Activated CD4-positive, alpha-beta T cell treated with anti-CD3 and anti-CD28 coated beads, Interleukin-2, amount 10 ng/mL, durations not matched to agents 24 days and 14 days (primary cell): ENCODE data around the gene HIGD2B. TPM values are rescaled to one million over a fixed set of nuclear protein-coding genes. Genes with fewer than 3 reads are reported as not detected.
A peak's percentile ranks its signal among the peaks of the same experiment; 100 is the strongest.
"Not testable (repeated sequence)": the region's sequence is repeated elsewhere in the genome, so short reads cannot be mapped to it uniquely, and the experiment has no call there.

ENCODE experiments used
- DNase-seq: peaks from one replicate; pipeline ENCODE4 v3.0.0; 2022
- H3K27ac Mint-ChIP-seq: one replicate; pipeline ENCODE4 v1.8.0; 2022; ENCODE audit warnings: mild to moderate bottlenecking, mixed read lengths
- H3K27me3 Mint-ChIP-seq: one replicate; pipeline ENCODE4 v1.8.0; 2022; ENCODE audit warnings: mixed read lengths
- H3K36me3 Mint-ChIP-seq: one replicate; pipeline ENCODE4 v1.8.0; 2022; ENCODE audit warnings: low read depth, mild to moderate bottlenecking, mixed read lengths
- H3K4me1 Mint-ChIP-seq: one replicate; pipeline ENCODE4 v1.8.0; 2021; ENCODE audit warnings: mixed read lengths
- H3K4me3 Mint-ChIP-seq: one replicate; pipeline ENCODE4 v1.8.0; 2022; ENCODE audit warnings: mild to moderate bottlenecking, moderate library complexity, mixed read lengths
- H3K9me3 Mint-ChIP-seq: one replicate; pipeline ENCODE4 v1.8.0; 2021; ENCODE audit warnings: mixed read lengths
- intact Hi-C: fragments of 100-400 bp; cut with micrococcal nuclease; formaldehyde crosslinking; loops from one replicate; pipeline ENCODE4 v1.15.1; 2023
- total RNA-seq: library from RNA; stranded (reverse); gene quantifications from 2 replicates; pipeline ENCODE4 v1.2.3, GENCODE V29; 2022

HIGD2B gene
- total RNA-seq, 1 donor from 2014 or later: not detected

DNA sequence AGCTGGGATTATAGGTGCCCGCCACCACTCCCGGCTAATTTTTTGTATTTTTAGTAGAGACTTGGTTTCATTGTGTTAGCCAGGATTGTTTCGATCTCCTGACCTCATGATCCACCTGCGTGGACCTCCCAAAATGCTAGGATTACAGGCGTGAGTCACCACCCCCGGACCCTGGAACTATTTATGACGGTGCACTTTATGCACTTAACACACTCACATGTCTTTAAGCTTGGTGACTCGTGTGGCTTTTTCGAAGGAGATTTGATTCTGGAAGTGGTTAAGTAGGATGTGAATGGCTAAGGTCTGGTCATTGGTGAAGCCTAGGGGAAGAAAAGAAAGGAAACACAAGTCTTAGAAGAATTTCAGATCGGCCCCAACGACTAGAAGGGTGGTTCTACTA is 20.3 kb upstream of the HIGD2B start:
- intact Hi-C loops: no loop called here
- H3K4me3 Mint-ChIP-seq: no peak overlapping the region

DNA sequence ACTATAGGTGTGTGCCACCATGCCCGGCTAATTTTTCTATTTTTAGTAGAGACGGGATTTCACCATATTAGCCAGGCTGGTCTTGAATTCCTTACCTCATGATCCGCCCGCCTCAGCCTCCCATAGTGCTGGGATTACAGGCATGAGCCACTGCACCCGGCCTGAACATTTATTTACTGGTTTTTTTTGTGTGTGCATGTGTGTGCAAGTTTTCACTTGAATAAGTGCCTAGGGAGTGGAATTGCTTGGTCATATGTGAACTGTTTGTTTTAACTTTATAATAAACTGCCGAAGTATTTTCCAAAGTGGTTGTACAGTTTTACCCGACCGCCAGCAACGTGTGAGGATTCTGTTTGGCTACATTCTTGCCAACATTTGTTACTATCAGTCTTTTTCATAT is 14.1 kb upstream of the HIGD2B start:
- H3K27ac Mint-ChIP-seq: no peak overlapping the region
- intact Hi-C loops: no loop called here
- peaks cover 3% of the 10 kb centered on the region for H3K36me3 Mint-ChIP-seq
- no peaks in the 10 kb centered on the region for H3K27me3 Mint-ChIP-seq
- no peak overlapping the region for H3K4me3 Mint-ChIP-seq
- DNase-seq: no peak
- H3K4me1 Mint-ChIP-seq: peaks cover 2% of the 10 kb centered on the region
- H3K9me3 Mint-ChIP-seq: no peaks in the 10 kb centered on the region

More for the DNA sequence above, 20.3 kb upstream of the HIGD2B start:
- no peak for DNase-seq
- H3K4me1 Mint-ChIP-seq: no peaks in the 10 kb centered on the region
- H3K27ac Mint-ChIP-seq: no peak overlapping the region
- no peaks in the 10 kb centered on the region for H3K9me3 Mint-ChIP-seq
- H3K27me3 Mint-ChIP-seq: no peaks in the 10 kb centered on the region
- H3K36me3 Mint-ChIP-seq: no peaks in the 10 kb centered on the region

DNA sequence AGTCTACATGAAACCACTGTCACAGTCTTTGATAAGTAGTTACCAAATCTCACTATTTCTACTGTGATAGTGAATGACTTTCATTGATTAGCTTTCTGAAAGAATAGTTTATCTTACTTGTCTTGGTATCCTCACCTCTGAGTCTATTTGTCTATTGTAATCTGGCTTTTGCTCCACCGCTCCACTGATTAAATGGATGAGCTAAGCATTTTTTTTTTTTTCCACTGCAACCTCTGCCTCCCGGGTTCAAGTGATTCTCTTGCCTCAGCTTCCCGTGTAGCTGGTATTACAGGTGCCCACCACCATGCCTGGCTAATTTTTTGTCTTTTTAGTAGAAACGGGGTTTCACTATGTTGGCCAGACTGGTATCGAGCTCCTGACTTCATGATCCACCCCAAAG is 13.0 kb upstream of the HIGD2B start:
- Mint-ChIP-seq H3K4me3 (no peak overlapping the region), H3K27me3 (no peaks in the 10 kb centered on the region), H3K27ac (no peak overlapping the region), H3K4me1 (peaks cover 6% of the 10 kb centered on the region), H3K9me3 (no peaks in the 10 kb centered on the region), H3K36me3 (peaks cover 4% of the 10 kb centered on the region)
- no peak for DNase-seq
- intact Hi-C loops: no loop called here

DNA sequence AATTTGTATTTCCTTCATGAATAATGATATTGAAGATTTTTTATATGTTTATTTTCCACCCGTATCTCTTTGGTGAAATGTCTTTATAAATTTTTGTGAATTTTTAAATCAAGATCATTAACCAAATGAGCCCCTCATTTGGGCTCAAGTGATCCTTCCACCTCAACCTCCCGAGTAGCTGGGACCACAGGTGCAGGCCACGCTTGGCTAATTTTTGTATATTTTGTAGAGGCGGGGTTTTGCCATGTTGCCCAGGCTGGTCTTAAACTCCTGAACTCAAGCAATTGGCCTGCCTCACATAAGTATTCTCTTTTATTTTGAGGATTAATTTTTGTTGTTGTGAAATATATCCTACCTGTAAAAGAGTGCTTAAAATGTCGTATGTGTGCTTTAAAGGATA is 5.0 kb upstream of the HIGD2B start:
- peaks cover 15% of the 10 kb centered on the region for H3K4me1 Mint-ChIP-seq
- H3K27me3 Mint-ChIP-seq: no peaks in the 10 kb centered on the region
- intact Hi-C loops: no loop called here
- no peaks in the 10 kb centered on the region for H3K9me3 Mint-ChIP-seq
- peaks cover 4% of the 10 kb centered on the region for H3K36me3 Mint-ChIP-seq
- no peak overlapping the region for H3K27ac Mint-ChIP-seq
- no peak for DNase-seq
- no peak overlapping the region for H3K4me3 Mint-ChIP-seq

DNA sequence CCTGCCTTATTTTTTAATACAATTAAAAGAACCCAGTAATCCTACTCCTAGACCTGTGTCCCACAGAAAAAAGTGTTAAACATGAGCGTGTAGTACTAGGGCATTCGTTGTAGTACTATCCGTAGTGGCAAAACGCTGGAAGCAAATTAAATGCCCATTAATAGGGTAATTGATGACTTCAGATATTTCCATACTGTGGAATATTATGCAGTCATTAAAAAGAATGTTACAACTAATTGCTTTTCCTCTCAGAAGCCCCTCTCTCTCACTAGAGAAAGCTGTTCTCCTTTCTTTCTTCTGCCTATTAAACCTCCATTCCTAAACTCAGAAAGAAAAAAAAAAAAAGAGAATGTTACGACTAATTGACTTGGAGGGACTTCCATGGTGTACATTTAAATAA is 2.7 kb upstream of the HIGD2B start:
- intact Hi-C loops: loop anchor here (5.0 kb wide), 2 partner anchors 216 to 571 kb away; partner anchors contain the start of genes ARIH1, MYO9A and SENP8
- Mint-ChIP-seq H3K4me3 (no peak overlapping the region), H3K36me3 (no peaks in the 10 kb centered on the region), H3K27me3 (no peaks in the 10 kb centered on the region), H3K9me3 (no peaks in the 10 kb centered on the region), H3K27ac (no peak overlapping the region), H3K4me1 (peaks cover 18% of the 10 kb centered on the region)
- no peak for DNase-seq

DNA sequence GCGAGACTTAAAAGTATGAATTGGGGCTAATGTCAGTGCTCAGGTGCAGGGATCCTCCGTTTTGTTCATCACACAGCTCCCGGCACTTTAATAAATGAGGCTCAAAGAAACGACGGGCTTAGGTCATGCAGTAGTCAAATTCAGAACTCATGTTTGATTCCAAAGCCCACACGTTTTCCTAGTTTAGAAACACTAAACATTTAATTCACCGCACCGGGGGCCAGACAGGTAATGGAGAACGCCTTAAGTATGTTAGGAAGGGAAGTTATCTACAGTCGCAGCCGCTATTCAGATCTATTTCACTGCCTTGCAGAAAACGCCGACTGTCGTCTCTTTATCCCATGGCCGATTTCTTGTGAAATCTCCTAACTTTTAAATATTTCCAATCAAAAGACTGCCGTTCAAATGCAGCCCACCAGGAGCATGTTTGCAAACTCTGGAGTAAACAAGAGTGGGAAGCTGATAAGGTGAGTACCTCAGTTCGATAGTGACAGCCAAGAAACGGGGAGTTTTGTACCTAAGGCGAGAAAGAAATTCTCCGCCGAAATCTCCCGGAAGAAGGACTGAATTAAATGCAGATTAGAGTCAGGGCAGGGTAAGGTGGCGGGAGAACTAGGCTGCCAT is 569 bp downstream of the HIGD2B start:
- H3K36me3 Mint-ChIP-seq: no peaks in the 10 kb centered on the region
- peaks cover 5% of the 10 kb centered on the region for H3K27me3 Mint-ChIP-seq
- no peaks in the 10 kb centered on the region for H3K9me3 Mint-ChIP-seq
- peak overlapping the region; percentile 88 for H3K27ac Mint-ChIP-seq
- H3K4me3 Mint-ChIP-seq: peak overlapping the region; percentile 97
- intact Hi-C loops: loop anchor here (5.0 kb wide), 2 partner anchors 213 to 568 kb away; partner anchors contain the start of genes ARIH1, MYO9A and SENP8
- DNase-seq: no peak
- H3K4me1 Mint-ChIP-seq: peaks cover 21% of the 10 kb centered on the region

DNA sequence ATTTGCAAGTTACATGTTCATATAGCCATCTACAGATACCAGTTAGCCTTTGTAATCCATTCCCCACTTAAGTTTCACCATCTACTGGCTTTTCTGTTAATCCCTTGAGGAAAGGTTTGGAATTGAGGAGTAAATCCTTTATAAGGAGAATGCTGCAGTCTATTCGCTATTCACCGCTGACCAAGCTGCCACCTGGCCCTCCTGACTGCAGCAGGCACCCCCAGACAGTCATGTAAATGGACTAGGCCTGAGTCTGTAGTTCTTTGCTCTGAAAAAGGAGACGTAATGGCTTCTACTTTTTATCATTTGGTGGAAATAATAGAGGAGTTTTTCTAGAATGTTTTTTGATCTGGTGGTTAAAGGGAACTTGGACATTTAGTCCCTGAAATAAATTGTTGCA is 3.2 kb downstream of the HIGD2B start:
- Mint-ChIP-seq H3K4me1 (peaks cover 21% of the 10 kb centered on the region), H3K27ac (no peak overlapping the region), H3K36me3 (no peaks in the 10 kb centered on the region), H3K27me3 (peaks cover 18% of the 10 kb centered on the region), H3K9me3 (no peaks in the 10 kb centered on the region), H3K4me3 (no peak overlapping the region)
- intact Hi-C loops: no loop called here
- no peak for DNase-seq

DNA sequence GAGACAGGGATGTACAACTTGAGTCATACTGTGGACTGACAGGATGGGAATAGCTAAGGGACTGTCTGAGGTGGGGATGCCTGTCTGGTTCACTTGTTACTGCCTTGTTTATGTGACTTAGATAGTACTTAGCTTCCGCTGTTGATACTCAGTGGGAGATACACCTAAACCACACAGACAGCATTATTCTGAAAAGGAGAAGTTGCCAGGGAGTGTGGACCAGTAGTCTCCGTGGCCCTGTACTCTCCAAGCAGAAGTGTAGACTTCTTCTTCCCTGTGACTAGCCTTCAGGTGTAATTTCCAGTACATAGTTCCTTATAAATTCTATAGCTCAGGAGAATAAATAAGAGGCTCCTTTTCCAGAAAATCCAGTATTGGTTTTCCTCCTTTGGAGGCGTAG is 5.1 kb downstream of the HIGD2B start:
- peaks cover 27% of the 10 kb centered on the region for H3K27me3 Mint-ChIP-seq
- intact Hi-C loops: no loop called here

DNA sequence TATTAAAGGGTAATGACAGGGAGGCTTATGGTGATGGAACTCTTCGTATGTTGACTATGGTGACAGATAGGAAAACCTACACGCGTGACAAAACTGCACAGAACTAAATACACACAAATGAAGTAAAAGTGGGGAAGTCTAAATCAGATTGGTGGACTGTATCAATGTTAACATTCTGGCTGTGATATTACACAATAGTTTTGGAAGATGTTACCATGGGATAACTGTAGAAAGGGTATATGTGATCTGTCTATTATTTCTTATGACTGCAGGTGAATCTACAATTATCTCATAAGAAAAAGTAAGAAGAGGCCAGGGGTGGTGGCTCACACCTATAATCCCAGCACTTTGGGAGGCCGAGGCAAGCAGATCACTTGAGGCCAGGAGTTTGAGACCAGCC is 9.1 kb downstream of the HIGD2B start:
- intact Hi-C loops: no loop called here
- no peaks in the 10 kb centered on the region for H3K4me1 Mint-ChIP-seq
- H3K9me3 Mint-ChIP-seq: no peaks in the 10 kb centered on the region
- H3K36me3 Mint-ChIP-seq: no peaks in the 10 kb centered on the region
- peaks cover 32% of the 10 kb centered on the region for H3K27me3 Mint-ChIP-seq
- H3K4me3 Mint-ChIP-seq: no peak overlapping the region
- H3K27ac Mint-ChIP-seq: no peak overlapping the region
- DNase-seq: no peak

More for the DNA sequence above, 5.1 kb downstream of the HIGD2B start:
- Mint-ChIP-seq H3K36me3 (no peaks in the 10 kb centered on the region), H3K9me3 (no peaks in the 10 kb centered on the region), H3K27ac (no peak overlapping the region), H3K4me1 (peaks cover 13% of the 10 kb centered on the region), H3K4me3 (no peak overlapping the region)
- no peak for DNase-seq

DNA sequence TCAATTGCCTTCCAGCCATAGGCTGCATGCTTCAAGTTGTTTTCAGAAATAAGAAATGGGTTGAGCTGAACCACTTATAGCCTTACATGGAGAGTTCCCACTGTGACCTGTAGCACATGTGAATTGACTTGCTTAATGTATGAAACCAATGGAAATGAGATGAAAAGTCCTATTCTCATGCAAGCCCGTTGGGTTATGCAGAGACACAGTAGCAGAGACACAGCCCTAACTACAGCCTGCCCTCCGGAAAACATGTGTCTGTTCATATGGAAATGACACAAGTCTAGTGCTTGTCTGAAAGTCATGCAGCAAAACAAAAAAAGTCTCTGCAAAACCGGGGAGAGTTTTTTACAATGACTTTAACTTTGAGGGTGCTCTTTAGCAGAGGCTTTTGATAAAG is 14.5 kb downstream of the HIGD2B start:
- intact Hi-C loops: no loop called here
- Mint-ChIP-seq H3K4me1 (peaks cover 6% of the 10 kb centered on the region), H3K9me3 (no peaks in the 10 kb centered on the region), H3K4me3 (no peak overlapping the region), H3K36me3 (no peaks in the 10 kb centered on the region), H3K27ac (no peak overlapping the region), H3K27me3 (peaks cover 12% of the 10 kb centered on the region)
- DNase-seq: no peak

DNA sequence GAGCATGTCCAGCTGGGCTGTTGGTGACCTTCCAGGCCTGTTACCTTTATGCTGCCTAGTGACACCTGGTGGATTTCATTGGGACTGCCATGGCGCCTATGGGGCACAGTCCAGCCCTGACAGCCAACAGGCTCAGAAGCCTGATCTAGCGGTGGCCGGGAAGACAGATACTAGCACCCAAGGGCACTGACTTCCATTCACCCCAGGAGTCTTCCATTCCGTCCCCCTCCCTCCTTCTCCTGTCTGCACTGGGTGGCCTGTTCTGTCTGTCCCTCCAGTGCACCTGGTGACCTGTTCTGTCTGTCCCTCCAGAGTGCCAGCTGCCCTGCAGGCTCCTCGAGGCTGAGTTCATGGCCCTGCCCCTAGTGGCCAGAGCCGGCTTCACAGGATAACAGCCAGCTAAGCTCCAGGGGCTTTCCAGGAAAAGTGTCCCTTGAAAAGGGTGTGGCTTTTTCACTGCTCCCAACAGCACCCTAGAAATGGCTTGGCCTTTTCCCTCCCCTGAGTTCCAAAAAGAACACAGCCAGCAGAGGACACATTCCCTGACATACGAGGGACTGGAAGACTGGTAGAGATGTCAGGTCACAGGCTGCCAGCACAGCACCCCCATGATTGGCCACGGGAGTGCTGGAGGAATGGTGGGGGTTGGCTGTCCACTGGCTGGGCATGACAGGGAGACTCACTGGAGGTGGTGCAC is 15.2 kb downstream of the HIGD2B start:
- H3K27ac Mint-ChIP-seq, intact Hi-C loops, H3K9me3 Mint-ChIP-seq, H3K36me3 Mint-ChIP-seq, H3K4me1 Mint-ChIP-seq: not testable (repeated sequence)
- H3K4me3 Mint-ChIP-seq: peak overlapping the region; percentile 75
- H3K27me3 Mint-ChIP-seq: peaks cover 12% of the 10 kb centered on the region
- peak; percentile 92 for DNase-seq

DNA sequence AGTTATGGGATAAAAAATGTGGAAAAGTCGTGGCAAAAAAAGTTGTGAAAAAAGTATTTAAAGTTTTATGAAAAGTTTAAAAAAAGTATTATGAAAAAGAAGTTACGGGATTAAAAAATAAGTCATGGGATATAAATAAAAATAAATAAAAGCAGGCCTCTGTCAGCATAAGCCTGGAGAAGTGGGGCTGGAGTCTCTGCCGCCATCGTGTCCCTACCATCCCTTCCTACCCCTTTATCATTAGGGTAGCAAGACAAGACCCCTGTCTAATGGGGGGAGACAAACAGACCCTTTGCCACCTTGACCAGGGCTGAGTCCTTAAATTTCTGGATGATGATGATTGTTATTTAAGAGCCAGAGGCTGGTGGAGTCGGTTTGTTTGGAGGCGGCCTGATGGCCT is 16.2 kb downstream of the HIGD2B start:
- peaks cover 14% of the 10 kb centered on the region for H3K27me3 Mint-ChIP-seq

DNA sequence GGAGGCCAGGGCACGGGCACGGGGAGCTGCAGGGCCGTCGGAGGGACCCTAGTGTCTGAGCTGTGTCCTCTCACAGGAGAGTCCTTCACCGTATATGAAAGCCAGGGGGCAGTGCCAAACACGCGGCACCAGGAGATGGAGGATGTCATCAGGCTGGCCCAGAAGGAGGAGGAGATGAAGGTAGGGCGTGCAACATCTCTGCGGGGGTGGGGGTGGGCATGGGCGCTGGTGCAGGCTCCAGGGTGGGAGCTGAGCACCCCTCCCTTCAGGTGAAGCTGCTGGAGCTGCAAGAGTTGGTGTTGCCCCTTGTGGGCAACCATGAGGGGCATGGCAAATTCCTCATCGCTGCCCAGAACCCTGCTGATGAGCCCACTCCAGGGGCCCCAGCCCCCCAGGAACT is 20.3 kb downstream of the HIGD2B start:
- DNase-seq, H3K27me3 Mint-ChIP-seq, H3K27ac Mint-ChIP-seq, H3K4me3 Mint-ChIP-seq, H3K36me3 Mint-ChIP-seq, H3K9me3 Mint-ChIP-seq, intact Hi-C loops, H3K4me1 Mint-ChIP-seq: not testable (repeated sequence)

More for the DNA sequence above, 16.2 kb downstream of the HIGD2B start:
- H3K4me1 Mint-ChIP-seq, intact Hi-C loops, H3K4me3 Mint-ChIP-seq, H3K36me3 Mint-ChIP-seq, H3K27ac Mint-ChIP-seq, DNase-seq, H3K9me3 Mint-ChIP-seq: not testable (repeated sequence)

DNA sequence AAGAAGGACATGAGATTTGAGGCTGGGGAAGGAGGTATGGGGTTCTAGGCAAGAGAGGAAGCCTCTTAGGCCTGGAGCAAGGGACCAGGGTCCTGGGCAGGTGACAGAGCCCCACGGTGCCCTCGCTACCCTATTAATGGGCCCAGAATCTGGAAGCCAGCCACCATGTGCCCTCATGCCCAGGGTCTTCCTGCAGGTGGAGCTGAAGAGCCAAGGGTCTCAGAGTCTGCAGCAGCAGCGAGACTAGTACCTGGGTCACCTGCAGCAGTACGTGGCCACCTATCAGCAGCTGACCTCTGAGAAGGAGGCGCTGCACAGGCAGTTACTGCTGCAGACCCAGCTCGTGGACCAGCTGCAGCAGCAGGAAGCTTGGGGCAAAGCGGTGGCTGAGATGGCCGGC is 22.1 kb downstream of the HIGD2B start:
- DNase-seq, H3K4me1 Mint-ChIP-seq, H3K9me3 Mint-ChIP-seq, H3K27me3 Mint-ChIP-seq, intact Hi-C loops, H3K27ac Mint-ChIP-seq, H3K4me3 Mint-ChIP-seq, H3K36me3 Mint-ChIP-seq: not testable (repeated sequence)

DNA sequence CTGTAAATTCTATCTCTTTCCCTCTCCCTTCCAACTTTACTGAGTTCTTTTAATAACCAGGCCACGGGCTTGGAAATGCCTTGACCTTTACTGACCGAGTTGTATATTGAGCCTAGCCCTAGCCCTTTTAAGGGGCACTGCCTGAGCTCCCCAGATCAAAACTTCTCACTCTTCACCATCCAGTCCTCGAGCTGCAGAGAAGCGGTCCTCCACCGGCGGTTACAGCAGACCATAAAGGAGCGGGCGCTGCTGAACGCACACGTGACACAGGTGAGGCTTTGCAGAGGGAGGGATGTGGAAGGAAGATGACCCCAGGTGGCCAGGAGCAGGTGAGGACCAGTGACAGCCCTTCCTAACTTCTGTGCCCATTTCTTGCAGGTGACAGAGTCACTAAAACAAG is 24.9 kb downstream of the HIGD2B start:
- H3K4me3 Mint-ChIP-seq, DNase-seq, intact Hi-C loops, H3K36me3 Mint-ChIP-seq, H3K27me3 Mint-ChIP-seq, H3K27ac Mint-ChIP-seq, H3K4me1 Mint-ChIP-seq, H3K9me3 Mint-ChIP-seq: not testable (repeated sequence)
